ENCODE measurements around the gene MICA.

GRCh38 chr6:31381666-31382065 lies 21.7 kb upstream of the MICA start:
- TF ChIP-seq CTCF (IDR thresholded peaks at IDR 0.05) (no peak), POLR2AphosphoS5 (IDR thresholded peaks at IDR 0.05) (no peak), POLR2A (IDR thresholded peaks at IDR 0.05) (no peak)
